PFSK-1 (cell line): ENCODE data around the gene ELN.

Source experiments
- FOXP2 ChIP-seq: optimal IDR thresholded peaks from 2 replicates; pipeline ENCODE3; 2011; ENCODE audit warnings: borderline replicate concordance, control low read depth, inconsistent platforms; ENCODE audit not compliant: insufficient read depth; ENCODE audit errors: extremely low read length, extremely low read depth
- POLR2AphosphoS5 ChIP-seq: IDR thresholded peaks from 2 replicates; pipeline ENCODE4 v1.6.1; 2012; ENCODE audit warnings: low read depth, mild to moderate bottlenecking, control low read depth, low read length, moderate library complexity
- REST ChIP-seq, 2 experiments: IDR thresholded peaks; 2 replicates each; pipeline versions ENCODE4 v1.6.1 to v1.8.0; 2011 to 2012; ENCODE audit warnings: low read depth in 2 of 2, low read length in 2 of 2, control low read depth in 1 of 2, inconsistent platforms in 1 of 2, mild to moderate bottlenecking in 1 of 2, moderate library complexity in 1 of 2; ENCODE audit not compliant: insufficient read depth in 1 of 2
- SIN3A ChIP-seq: IDR thresholded peaks from 2 replicates; pipeline ENCODE4 v1.6.1; 2012; ENCODE audit warnings: mild to moderate bottlenecking, low read length, moderate library complexity, borderline replicate concordance; ENCODE audit not compliant: insufficient read depth
- TAF1 ChIP-seq: IDR thresholded peaks from 2 replicates; pipeline ENCODE4 v1.6.1; 2012; ENCODE audit warnings: low read length, control low read depth, borderline replicate concordance; ENCODE audit not compliant: insufficient read depth

Gene ELN

GRCh38 chr7:74013539-74014272, 14.3 kb upstream of the ELN start:
- no peak for TF ChIP-seq REST (IDR thresholded peaks at IDR 0.05; ENCODE audit: insufficient read depth in 1 of 2, low read depth in 2 of 2, low read length in 2 of 2)
- TF ChIP-seq POLR2AphosphoS5, result no peak
- no peak for TF ChIP-seq FOXP2
- no peak for TF ChIP-seq SIN3A
- TF ChIP-seq TAF1, result no peak

DNA sequence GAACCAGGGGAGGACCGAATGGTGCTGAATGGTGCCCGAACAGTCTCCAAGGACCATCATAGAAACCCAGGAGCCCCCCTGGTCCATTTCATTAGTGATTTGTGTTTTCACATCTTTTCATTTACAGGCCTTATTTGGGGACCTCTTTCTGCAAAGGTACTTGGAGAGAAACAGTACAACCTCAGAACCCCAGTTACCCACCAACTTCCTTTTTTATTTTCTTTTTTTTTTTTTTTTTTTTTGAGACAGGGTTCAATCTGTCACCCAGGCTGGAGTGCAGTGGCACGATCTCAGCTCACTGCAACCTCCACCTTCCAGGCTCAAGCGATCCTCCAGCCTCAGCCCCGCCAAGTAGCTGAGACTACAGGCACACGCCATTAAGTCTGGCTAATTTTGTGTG, 13.0 kb upstream of the ELN start:
- TF ChIP-seq REST (IDR thresholded peaks at IDR 0.05; ENCODE audit: insufficient read depth in 1 of 2, low read depth in 2 of 2, low read length in 2 of 2) (no peak), FOXP2 (no peak), POLR2AphosphoS5 (no peak), TAF1 (no peak)

GRCh38 chr7:74015670-74016069, 12.3 kb upstream of the ELN start:
- TF ChIP-seq POLR2AphosphoS5 (no peak), TAF1 (no peak), FOXP2 (no peak), REST (IDR thresholded peaks at IDR 0.05; ENCODE audit: insufficient read depth in 1 of 2, low read depth in 2 of 2, low read length in 2 of 2) (no peak), SIN3A (no peak)

- no peak for TF ChIP-seq FOXP2
- no peak for TF ChIP-seq TAF1
- no peak for TF ChIP-seq REST (IDR thresholded peaks at IDR 0.05; ENCODE audit: insufficient read depth in 1 of 2, low read depth in 2 of 2, low read length in 2 of 2)
- no peak for TF ChIP-seq SIN3A
Measured at GRCh38 chr7:74017125-74017524, 10.8 kb upstream of the ELN start.
